Measurements from ENCODE around the gene ST7L. TPM values are rescaled to one million over a fixed set of nuclear protein-coding genes. Genes with fewer than 3 reads are reported as not detected.

ST7L gene
- total and polyA plus RNA-seq, 2 donors (not counting 3 experiments of a cell fraction or from before 2014, with no cell fraction given): 12.3 to 28.4 TPM

DNA sequence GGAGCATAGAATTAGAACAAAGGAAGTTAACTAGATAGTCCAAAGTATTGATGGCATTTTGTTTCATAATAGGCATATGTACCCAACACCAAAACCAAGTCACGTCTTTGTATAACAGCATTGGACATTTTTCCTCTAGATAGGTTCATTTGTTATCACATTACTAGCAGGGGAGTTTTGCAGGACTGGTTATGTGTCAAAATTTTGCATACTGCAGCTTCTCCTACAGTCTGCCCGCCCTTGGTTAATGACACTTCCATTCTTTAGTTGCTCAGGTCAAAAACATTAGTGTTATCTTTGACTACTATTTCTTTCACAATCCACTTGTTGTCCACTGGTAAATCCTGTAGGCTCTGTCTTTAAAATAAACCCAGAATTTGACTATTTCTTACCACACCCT lies 9.6 kb upstream of the ST7L start:
- Histone ChIP-seq H3K4me3 (replicated peaks in 1 of 3; ENCODE audit: insufficient read depth in 1 of 3, low read depth in 1 of 3, low read length in 3 of 3) (no peak overlapping the region), H3K27ac (ENCODE audit: insufficient read depth, low read depth, low read length) (no peak overlapping the region), H4K20me1 (replicated peaks; ENCODE audit: control insufficient read depth, extremely low read depth, insufficient read depth, low read length) (peaks cover 16% of the 10 kb centered on the region), H3K4me2 (ENCODE audit: insufficient read depth, low read length) (no peak overlapping the region), H3K79me2 (ENCODE audit: control insufficient read depth, insufficient read depth, low read length) (peaks cover 97% of the 10 kb centered on the region), H2AFZ (ENCODE audit: low read depth, low read length) (no peak overlapping the region), H3K9me1 (replicated peaks; ENCODE audit: control insufficient read depth, extremely low read depth, insufficient read depth, low read length) (no peaks in the 10 kb centered on the region), H3K9me3 (replicated peaks; ENCODE audit: control insufficient read depth, insufficient read depth, low read length) (no peaks in the 10 kb centered on the region), H3K4me1 (ENCODE audit: control insufficient read depth, extremely low read depth, insufficient read depth, low read length) (no peaks in the 10 kb centered on the region), H3K9ac (replicated peaks; ENCODE audit: extremely low read depth, insufficient read depth, low read length) (no peak overlapping the region), H3K36me3 (ENCODE audit: control insufficient read depth in 2 of 2, extremely low read depth in 1 of 2, insufficient read depth in 2 of 2, low read length in 2 of 2) (peaks cover 0 to 4% of the 10 kb centered on the region in 2 experiments), H3K27me3 (ENCODE audit: control insufficient read depth in 2 of 2, insufficient read depth in 2 of 2, low read length in 2 of 2) (no peaks in the 10 kb centered on the region)
- intact Hi-C loops (cut with micrococcal nuclease): no loop called here
- POLR2A ChIA-PET: interaction anchor here (0.5 kb wide), 1 partner anchor 23 kb away, joined by 4 read pairs; no protein-coding TSS in a partner anchor
- FAIRE-seq (no peak), DNase-seq (ENCODE audit: low read depth, low spot score) (no peak)
- TF ChIP-seq POLR2AphosphoS5 (IDR thresholded peaks at IDR 0.05; ENCODE audit: insufficient read depth, low read depth, low read length) (no peak), JUN (IDR thresholded peaks at IDR 0.05; ENCODE audit: borderline replicate concordance, insufficient read depth, insufficient read length, low read depth) (no peak), POLR2A (IDR thresholded peaks at IDR 0.05; ENCODE audit: low read depth, low read length) (no peak), MYC (IDR thresholded peaks at IDR 0.05; ENCODE audit: low read depth, low read length) (no peak), GATA2 (IDR thresholded peaks at IDR 0.05; ENCODE audit: insufficient read depth, insufficient read length, low read depth, low read length) (no peak), CTCF (IDR thresholded peaks at IDR 0.05; ENCODE audit: extremely low read depth in 1 of 2, insufficient read depth in 1 of 2, low read depth in 1 of 2, low read length in 2 of 2) (no peak), FOS (IDR thresholded peaks at IDR 0.05; ENCODE audit: borderline replicate concordance, insufficient read depth, low read length) (no peak), EZH2 (IDR thresholded peaks at IDR 0.05; ENCODE audit: borderline replicate concordance, low read depth, low read length, severe bottlenecking) (no peak)
- TF ChIP-seq, protein P1, sequence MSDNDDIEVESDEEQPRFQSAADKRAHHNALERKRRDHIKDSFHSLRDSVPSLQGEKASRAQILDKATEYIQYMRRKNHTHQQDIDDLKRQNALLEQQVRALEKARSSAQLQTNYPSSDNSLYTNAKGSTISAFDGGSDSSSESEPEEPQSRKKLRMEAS (IDR thresholded peaks at IDR 0.05; ENCODE audit: insufficient read depth, insufficient read length): no peak
- no TSS peak for BruUV-seq (replicated peaks)
- dilution Hi-C loops (cut with MboI; ENCODE audit: extremely low pct_ligation_motif_present, low sequenced_read_pairs): no loop called here
- CTCF ChIA-PET: interaction anchor here (1.1 kb wide), 1 partner anchor 127 kb away, joined by 3 read pairs; no protein-coding TSS in a partner anchor
